ENCODE measurements around the gene NISCH. TPM values are rescaled to one million over a fixed set of nuclear protein-coding genes. Genes with fewer than 3 reads are reported as not detected.

Gene NISCH
- total and polyA plus RNA-seq, 2 donors (not counting 3 experiments of a cell fraction or from before 2014, with no cell fraction given) = 156 to 178 TPM

GRCh38 chr3:52429031-52429430, 26.4 kb upstream of the NISCH start:
- Histone ChIP-seq H2AFZ (ENCODE audit: low read depth, low read length) (no peak overlapping the region), H3K4me1 (ENCODE audit: control insufficient read depth, extremely low read depth, insufficient read depth, low read length) (peaks cover 25% of the 10 kb centered on the region), H3K27me3 (ENCODE audit: control insufficient read depth in 2 of 2, insufficient read depth in 2 of 2, low read length in 2 of 2) (no peaks in the 10 kb centered on the region), H3K79me2 (ENCODE audit: control insufficient read depth, insufficient read depth, low read length) (no peaks in the 10 kb centered on the region), H3K9me1 (replicated peaks; ENCODE audit: control insufficient read depth, extremely low read depth, insufficient read depth, low read length) (no peaks in the 10 kb centered on the region), H3K4me3 (replicated peaks in 1 of 3; ENCODE audit: insufficient read depth in 1 of 3, low read depth in 1 of 3, low read length in 3 of 3) (no peak overlapping the region), H3K27ac (ENCODE audit: insufficient read depth, low read depth, low read length) (peak overlapping the region; percentile 96), H3K4me2 (ENCODE audit: insufficient read depth, low read length) (no peak overlapping the region), H3K36me3 (ENCODE audit: control insufficient read depth in 2 of 2, extremely low read depth in 1 of 2, insufficient read depth in 2 of 2, low read length in 2 of 2) (no peaks in the 10 kb centered on the region), H3K9ac (replicated peaks; ENCODE audit: extremely low read depth, insufficient read depth, low read length) (peak overlapping the region; percentile 64), H3K9me3 (replicated peaks; ENCODE audit: control insufficient read depth, insufficient read depth, low read length) (no peaks in the 10 kb centered on the region), H4K20me1 (replicated peaks; ENCODE audit: control insufficient read depth, extremely low read depth, insufficient read depth, low read length) (no peaks in the 10 kb centered on the region)
- ChIA-PET CTCF (interaction anchor here (1.3 to 10.2 kb wide), 4 partner anchors 14 to 28 kb away, joined by 3 to 243 read pairs (median 18); partner anchors contain the start of gene SEMA3G), POLR2A (no interaction called here)
- TF ChIP-seq POLR2AphosphoS5 (IDR thresholded peaks at IDR 0.05; ENCODE audit: insufficient read depth, low read depth, low read length) = no peak
- TF ChIP-seq, protein P1, sequence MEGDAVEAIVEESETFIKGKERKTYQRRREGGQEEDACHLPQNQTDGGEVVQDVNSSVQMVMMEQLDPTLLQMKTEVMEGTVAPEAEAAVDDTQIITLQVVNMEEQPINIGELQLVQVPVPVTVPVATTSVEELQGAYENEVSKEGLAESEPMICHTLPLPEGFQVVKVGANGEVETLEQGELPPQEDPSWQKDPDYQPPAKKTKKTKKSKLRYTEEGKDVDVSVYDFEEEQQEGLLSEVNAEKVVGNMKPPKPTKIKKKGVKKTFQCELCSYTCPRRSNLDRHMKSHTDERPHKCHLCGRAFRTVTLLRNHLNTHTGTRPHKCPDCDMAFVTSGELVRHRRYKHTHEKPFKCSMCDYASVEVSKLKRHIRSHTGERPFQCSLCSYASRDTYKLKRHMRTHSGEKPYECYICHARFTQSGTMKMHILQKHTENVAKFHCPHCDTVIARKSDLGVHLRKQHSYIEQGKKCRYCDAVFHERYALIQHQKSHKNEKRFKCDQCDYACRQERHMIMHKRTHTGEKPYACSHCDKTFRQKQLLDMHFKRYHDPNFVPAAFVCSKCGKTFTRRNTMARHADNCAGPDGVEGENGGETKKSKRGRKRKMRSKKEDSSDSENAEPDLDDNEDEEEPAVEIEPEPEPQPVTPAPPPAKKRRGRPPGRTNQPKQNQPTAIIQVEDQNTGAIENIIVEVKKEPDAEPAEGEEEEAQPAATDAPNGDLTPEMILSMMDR (IDR thresholded peaks at IDR 0.05; ENCODE audit: extremely low read depth in 1 of 2, insufficient read depth in 1 of 2, low read depth in 1 of 2, low read length in 2 of 2) = no peak
- TF ChIP-seq POLR2A (IDR thresholded peaks at IDR 0.05; ENCODE audit: low read depth, low read length) = no peak
- TF ChIP-seq MYC (IDR thresholded peaks at IDR 0.05; ENCODE audit: low read depth, low read length) = no peak
- FAIRE-seq = no peak
- dilution Hi-C loops (cut with MboI; ENCODE audit: extremely low pct_ligation_motif_present, low sequenced_read_pairs) (no loop called here), intact Hi-C loops (cut with micrococcal nuclease) (loop anchor here (1.0 to 5.0 kb wide), 3 partner anchors 17 to 253 kb away; partner anchors contain the start of gene STAB1)
- TSS peak; percentile 23 for BruUV-seq (replicated peaks)
- DNase-seq (ENCODE audit: low read depth, low spot score) = no peak

- Histone ChIP-seq H3K4me1 (ENCODE audit: control insufficient read depth, extremely low read depth, insufficient read depth, low read length) (peaks cover 25% of the 10 kb centered on the region), H3K9me3 (replicated peaks; ENCODE audit: control insufficient read depth, insufficient read depth, low read length) (no peaks in the 10 kb centered on the region), H3K9me1 (replicated peaks; ENCODE audit: control insufficient read depth, extremely low read depth, insufficient read depth, low read length) (no peaks in the 10 kb centered on the region), H3K27ac (ENCODE audit: insufficient read depth, low read depth, low read length) (peak overlapping the region; percentile 96), H3K27me3 (ENCODE audit: control insufficient read depth in 2 of 2, insufficient read depth in 2 of 2, low read length in 2 of 2) (no peaks in the 10 kb centered on the region), H3K9ac (replicated peaks; ENCODE audit: extremely low read depth, insufficient read depth, low read length) (peak overlapping the region; percentile 64), H4K20me1 (replicated peaks; ENCODE audit: control insufficient read depth, extremely low read depth, insufficient read depth, low read length) (no peaks in the 10 kb centered on the region), H3K4me3 (replicated peaks in 1 of 3; ENCODE audit: insufficient read depth in 1 of 3, low read depth in 1 of 3, low read length in 3 of 3) (no peak overlapping the region), H3K79me2 (ENCODE audit: control insufficient read depth, insufficient read depth, low read length) (no peaks in the 10 kb centered on the region), H2AFZ (ENCODE audit: low read depth, low read length) (no peak overlapping the region), H3K36me3 (ENCODE audit: control insufficient read depth in 2 of 2, extremely low read depth in 1 of 2, insufficient read depth in 2 of 2, low read length in 2 of 2) (no peaks in the 10 kb centered on the region), H3K4me2 (ENCODE audit: insufficient read depth, low read length) (no peak overlapping the region)
- intact Hi-C loops (cut with micrococcal nuclease) = loop anchor here (1.0 to 5.0 kb wide), 3 partner anchors 18 to 252 kb away; partner anchors contain the start of gene STAB1
- TF ChIP-seq GATA2 (IDR thresholded peaks at IDR 0.05; ENCODE audit: insufficient read depth, insufficient read length, low read depth, low read length) (peak; percentile 100), POLR2A (IDR thresholded peaks at IDR 0.05; ENCODE audit: low read depth, low read length) (peak; percentile 51), JUN (IDR thresholded peaks at IDR 0.05; ENCODE audit: borderline replicate concordance, insufficient read depth, insufficient read length, low read depth) (peak; percentile 98), POLR2AphosphoS5 (IDR thresholded peaks at IDR 0.05; ENCODE audit: insufficient read depth, low read depth, low read length) (peak; percentile 78), MYC (IDR thresholded peaks at IDR 0.05; ENCODE audit: low read depth, low read length) (peak; percentile 74), EZH2 (IDR thresholded peaks at IDR 0.05; ENCODE audit: borderline replicate concordance, low read depth, low read length, severe bottlenecking) (no peak), FOS (IDR thresholded peaks at IDR 0.05; ENCODE audit: borderline replicate concordance, insufficient read depth, low read length) (no peak)
- TF ChIP-seq, protein P1 (IDR thresholded peaks at IDR 0.05; ENCODE audit: extremely low read depth in 1 of 2, insufficient read depth in 1 of 2, low read depth in 1 of 2, low read length in 2 of 2) = no peak
- TF ChIP-seq, protein P2, sequence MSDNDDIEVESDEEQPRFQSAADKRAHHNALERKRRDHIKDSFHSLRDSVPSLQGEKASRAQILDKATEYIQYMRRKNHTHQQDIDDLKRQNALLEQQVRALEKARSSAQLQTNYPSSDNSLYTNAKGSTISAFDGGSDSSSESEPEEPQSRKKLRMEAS (IDR thresholded peaks at IDR 0.05; ENCODE audit: insufficient read depth, insufficient read length) = peak; percentile 43
- FAIRE-seq (peak; percentile 98), DNase-seq (ENCODE audit: low read depth, low spot score) (peak; percentile 98)
- ChIA-PET POLR2A (no interaction called here), CTCF (interaction anchor here (2.9 to 10.2 kb wide), 4 partner anchors 13 to 18 kb away, joined by 12 to 243 read pairs (median 24); partner anchors contain the start of gene SEMA3G)
- TSS peak; percentile 93 for BruUV-seq (replicated peaks)
- dilution Hi-C loops (cut with MboI; ENCODE audit: extremely low pct_ligation_motif_present, low sequenced_read_pairs) = no loop called here
Observed at GRCh38 chr3:52429779-52430415, 25.5 kb upstream of the NISCH start.

Measured in endothelial cell of umbilical vein (primary cell).